ENCODE results near the gene SNX11. TPM values are rescaled to one million over a fixed set of nuclear protein-coding genes. Genes with fewer than 3 reads are reported as not detected.

Gene SNX11
- total and polyA plus RNA-seq, 9 of the 15 experiments (the other 6 are each of a cell fraction or from before 2014, with no cell fraction given): 12.4 to 24.0 (median 16.8) TPM

DNA sequence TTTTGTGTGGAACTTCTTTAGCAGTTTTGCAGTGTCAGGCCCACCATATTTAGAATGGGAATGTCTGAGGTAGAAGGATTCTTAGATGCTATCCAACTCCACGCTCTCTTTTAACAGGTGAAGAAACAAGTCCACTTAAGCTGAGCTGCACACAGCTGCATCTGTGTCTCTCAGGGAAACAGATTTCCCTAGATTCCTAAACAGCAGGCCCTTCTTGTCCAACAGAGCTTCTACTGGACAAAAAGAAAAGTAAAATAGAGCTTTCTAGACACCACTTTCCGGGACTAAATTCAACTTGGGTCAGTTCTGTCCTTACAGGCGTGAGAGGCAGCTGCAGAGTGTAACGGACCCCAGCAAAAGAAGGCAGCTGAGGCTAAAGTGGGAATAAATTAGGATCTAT is 51.7 kb downstream of the SNX11 start:
- POLR2A ChIA-PET: interaction anchor here (0.6 to 1.6 kb wide), 3 partner anchors 13 to 141 kb away, joined by 3 read pairs; no protein-coding TSS in a partner anchor

More for the DNA sequence above, 51.7 kb downstream of the SNX11 start:
- 41% methylated on average over 4 of the region's 4 CpGs for whole genome bisulfite sequencing (ENCODE audit: insufficient coverage, low coverage, missing lambda C conversion rate)
- Histone ChIP-seq H3K9me1 (ENCODE audit: control insufficient read depth, insufficient read depth, low read length) (no peaks in the 10 kb centered on the region), H3K4me3 (no peak overlapping the region), H3K27ac (ENCODE audit: extremely low read depth, low read depth, low read length) (no peak overlapping the region), H3K9ac (ENCODE audit: insufficient read depth in 1 of 2, low read depth in 2 of 2, low read length in 2 of 2) (no peak overlapping the region), H4K20me1 (replicated peaks; ENCODE audit: control insufficient read depth, insufficient read depth, low read length) (no peaks in the 10 kb centered on the region), H3K4me1 (replicated peaks in 1 of 2; ENCODE audit: control insufficient read depth in 2 of 2, insufficient read depth in 2 of 2, low read length in 2 of 2) (peaks cover 0 to 4% of the 10 kb centered on the region in 2 experiments; a peak in 3 of 5 replicates), H3K27me3 (ENCODE audit: control insufficient read depth in 2 of 2, insufficient read depth in 2 of 2, low read length in 2 of 2) (no peaks in the 10 kb centered on the region), H3K36me3 (ENCODE audit: control insufficient read depth, insufficient read depth, low read length) (no peaks in the 10 kb centered on the region), H2AFZ (ENCODE audit: low read depth, low read length) (0 out of 2 replicates have a peak overlapping the region, but pooled peaks have one; percentile 15), H3K4me2 (ENCODE audit: insufficient read depth, low read length) (no peak overlapping the region), H3K9me3 (replicated peaks; ENCODE audit: control insufficient read depth, insufficient read depth, low read depth, low read length) (no peaks in the 10 kb centered on the region), H3K79me2 (ENCODE audit: control insufficient read depth, insufficient read depth, low read length) (no peaks in the 10 kb centered on the region)
- BruUV-seq (replicated peaks): no TSS peak
- CTCF ChIA-PET (ENCODE audit: low intra/inter-chr PET ratio): no interaction called here
- peak; percentile 11 for FAIRE-seq
- in situ Hi-C loops (cut with MboI): no loop called here
- intact Hi-C loops (cut with micrococcal nuclease): no loop called here
- TF ChIP-seq CSDE1 (IDR thresholded peaks at IDR 0.05) (no peak), FOXM1 (IDR thresholded peaks at IDR 0.05; ENCODE audit: low read depth) (no peak), FOXM1 (CRISPR knock-in tag; IDR thresholded peaks at IDR 0.05; ENCODE audit: low read depth) (no peak), ZNF140 (CRISPR knock-in tag; IDR thresholded peaks at IDR 0.05) (no peak), KAT7 (CRISPR knock-in tag; IDR thresholded peaks at IDR 0.05; ENCODE audit: borderline replicate concordance) (no peak), HMGN3 (IDR thresholded peaks at IDR 0.05; ENCODE audit: borderline replicate concordance, extremely low read depth, insufficient read length, low read depth, low read length) (no peak), ID3 (CRISPR knock-in tag; IDR thresholded peaks at IDR 0.05) (no peak), ID3 (tag; IDR thresholded peaks at IDR 0.05) (no peak), RBM14 (IDR thresholded peaks at IDR 0.05; ENCODE audit: borderline replicate concordance, insufficient read depth, low read depth, low read length) (no peak), BDP1 (IDR thresholded peaks at IDR 0.05; ENCODE audit: insufficient read depth, insufficient read length) (no peak), SIN3A (IDR thresholded peaks at IDR 0.05; ENCODE audit: borderline replicate concordance in 2 of 2, control insufficient read depth in 1 of 2, low read depth in 2 of 2, low read length in 2 of 2) (no peak), CBX8 (IDR thresholded peaks at IDR 0.05; ENCODE audit: borderline replicate concordance, extremely low read depth, low read depth, low read length, poor library complexity, severe bottlenecking) (no peak), FOXJ2 (tag; IDR thresholded peaks at IDR 0.05) (no peak), YY1 (IDR thresholded peaks at IDR 0.05; ENCODE audit: borderline replicate concordance in 1 of 3, control insufficient read depth in 1 of 3, extremely low read depth in 1 of 3, insufficient read depth in 3 of 3, insufficient read length in 1 of 3, insufficient replicate concordance in 2 of 3, low read depth in 1 of 3, low read length in 2 of 3) (no peak)
- TF ChIP-seq, protein P1, sequence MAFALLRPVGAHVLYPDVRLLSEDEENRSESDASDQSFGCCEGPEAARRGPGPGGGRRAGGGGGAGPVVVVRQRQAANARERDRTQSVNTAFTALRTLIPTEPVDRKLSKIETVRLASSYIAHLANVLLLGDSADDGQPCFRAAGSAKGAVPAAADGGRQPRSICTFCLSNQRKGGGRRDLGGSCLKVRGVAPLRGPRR (CRISPR knock-in tag; IDR thresholded peaks at IDR 0.05): no peak
- DNase-seq (ENCODE audit: extremely low read depth in 1 of 4, low spot score in 3 of 4): no peak
- ATAC-seq: no peak

Data from K562 (cell line).